Hematopoietic multipotent progenitor cell treated with erythropoietin and hydrocortisone succinate and interleukin-3 and kit ligand, for 6 days (in vitro differentiated cells): ENCODE results near the gene CHRM5.
"Not testable (repeated sequence)": the region's sequence is repeated elsewhere in the genome, so short reads cannot be mapped to it uniquely, and the experiment has no call there.

ENCODE experiments used
- DNase-seq: peaks from one replicate; pipeline ENCODE4 v3.0.0-alpha.2; 2015

CHRM5 gene

DNA sequence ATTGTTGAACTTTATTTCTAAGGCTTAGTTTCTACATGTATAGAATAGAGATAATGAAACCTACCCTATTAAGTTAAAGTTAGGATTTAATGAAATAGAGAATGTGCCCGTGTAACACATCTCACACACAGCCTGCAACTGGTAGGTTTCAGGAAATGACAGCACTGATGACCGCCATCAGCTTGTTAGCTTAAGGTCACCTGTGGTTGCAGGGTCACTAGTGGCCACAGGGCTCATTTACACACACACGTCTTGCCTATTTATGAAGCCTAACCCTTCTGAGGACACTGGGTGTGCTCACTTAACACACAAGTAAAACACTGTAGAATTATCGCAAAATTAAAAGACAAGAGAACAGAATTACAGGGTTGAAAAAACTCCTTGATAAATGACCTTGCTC lies 20.1 kb downstream of the CHRM5 start:
- no peak for DNase-seq

- peak; percentile 66 for DNase-seq
Measured at GRCh38 chr15:33994005-33994615, 25.8 kb downstream of the CHRM5 start.

DNA sequence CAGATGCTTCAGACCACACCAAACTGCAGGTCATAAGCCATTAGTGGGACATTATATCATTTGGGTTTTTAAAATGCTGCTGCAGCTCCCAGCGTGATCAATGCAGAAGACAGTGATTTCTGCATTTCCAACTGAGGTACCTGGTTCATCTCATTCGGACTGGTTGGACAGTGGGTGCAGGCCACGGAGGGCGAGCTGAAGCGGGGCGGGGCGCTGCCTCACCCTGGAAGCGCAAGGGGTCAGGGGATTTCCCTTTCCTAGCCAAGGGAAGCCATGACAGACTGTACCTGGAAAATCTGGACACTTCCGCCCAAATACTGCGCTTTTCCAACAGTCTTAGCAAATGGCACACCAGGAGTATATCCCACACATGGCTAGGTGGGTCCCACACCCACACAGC lies 27.4 kb downstream of the CHRM5 start:
- DNase-seq, result not testable (repeated sequence)

- DNase-seq, result no peak
Measured at GRCh38 chr15:34001536-34001935, 33.2 kb downstream of the CHRM5 start.

- DNase-seq, result no peak
Measured at GRCh38 chr15:34006381-34006780, 38.1 kb downstream of the CHRM5 start.

- no peak for DNase-seq
Measured at GRCh38 chr15:34009656-34010055, 41.4 kb downstream of the CHRM5 start.

DNA sequence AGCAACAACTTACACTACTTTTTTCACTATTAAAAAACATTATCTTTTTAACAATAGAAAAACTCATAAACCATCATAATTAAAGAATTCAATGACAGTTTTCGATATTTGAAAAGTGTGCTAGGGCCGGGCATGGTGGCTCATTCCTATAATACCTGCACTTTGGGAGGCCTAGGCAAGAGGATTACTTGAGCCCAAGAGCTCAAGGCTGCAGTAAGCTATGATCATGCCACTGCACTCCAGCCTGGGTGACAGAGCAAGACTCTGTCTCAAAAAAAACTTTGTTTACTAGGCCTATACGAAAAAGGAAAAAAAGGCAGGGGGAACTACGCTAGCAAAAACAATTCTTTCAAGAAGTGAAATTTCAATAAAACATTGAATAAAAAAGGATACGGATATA lies 42.6 kb downstream of the CHRM5 start:
- no peak for DNase-seq

DNA sequence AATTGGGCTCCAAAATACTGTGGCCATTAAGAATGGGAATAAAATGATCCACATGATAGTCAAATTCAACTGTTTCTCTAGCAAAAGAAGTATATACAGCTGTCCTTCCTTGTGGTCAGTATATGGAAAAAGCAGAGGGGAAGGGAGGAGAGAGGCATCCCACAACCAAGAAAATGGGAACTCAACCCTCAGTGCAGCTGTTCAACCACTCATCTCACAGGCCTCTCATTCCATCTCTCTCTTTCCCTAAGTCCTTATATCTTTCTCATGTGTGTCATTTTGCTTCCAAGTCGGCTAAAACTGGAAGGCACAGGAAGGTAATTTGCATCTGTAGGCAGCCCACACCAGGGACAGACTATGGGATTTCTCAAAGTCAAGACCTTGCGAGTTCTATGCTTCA lies 43.2 kb downstream of the CHRM5 start:
- no peak for DNase-seq

- DNase-seq, result no peak
Measured at GRCh38 chr15:34012461-34013028, 44.2 kb downstream of the CHRM5 start.

GRCh38 chr15:34013746-34014145 lies 45.4 kb downstream of the CHRM5 start:
- DNase-seq, result no peak

GRCh38 chr15:34014556-34014955 lies 46.3 kb downstream of the CHRM5 start:
- no peak for DNase-seq

GRCh38 chr15:34018021-34018645 lies 49.8 kb downstream of the CHRM5 start:
- no peak for DNase-seq

DNA sequence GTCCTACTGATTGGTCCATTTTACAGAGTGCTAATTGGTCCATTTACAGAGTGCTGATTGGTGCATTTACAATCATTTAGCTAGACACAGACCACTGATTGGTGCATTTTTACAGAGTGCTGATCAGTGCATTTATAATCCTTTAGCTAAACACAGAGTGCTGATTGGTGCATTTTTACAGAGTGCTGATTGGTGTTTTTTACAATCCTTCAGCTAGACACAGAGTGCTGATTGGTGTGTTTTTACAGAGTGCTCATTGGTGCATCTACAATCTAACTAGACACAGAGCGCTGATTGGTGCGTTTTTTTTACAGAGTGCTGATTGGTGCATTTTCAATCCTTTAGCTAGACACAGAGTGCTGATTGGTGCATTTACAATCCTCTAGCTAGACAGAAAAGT lies 50.4 kb downstream of the CHRM5 start:
- not testable (repeated sequence) for DNase-seq

- DNase-seq, result no peak
Measured at GRCh38 chr15:34019369-34019990, 51.2 kb downstream of the CHRM5 start.

GRCh38 chr15:34023907-34024306 lies 55.6 kb downstream of the CHRM5 start:
- no peak for DNase-seq

- peak; percentile 16 for DNase-seq
Measured at GRCh38 chr15:34025252-34025651, 57.0 kb downstream of the CHRM5 start.

DNA sequence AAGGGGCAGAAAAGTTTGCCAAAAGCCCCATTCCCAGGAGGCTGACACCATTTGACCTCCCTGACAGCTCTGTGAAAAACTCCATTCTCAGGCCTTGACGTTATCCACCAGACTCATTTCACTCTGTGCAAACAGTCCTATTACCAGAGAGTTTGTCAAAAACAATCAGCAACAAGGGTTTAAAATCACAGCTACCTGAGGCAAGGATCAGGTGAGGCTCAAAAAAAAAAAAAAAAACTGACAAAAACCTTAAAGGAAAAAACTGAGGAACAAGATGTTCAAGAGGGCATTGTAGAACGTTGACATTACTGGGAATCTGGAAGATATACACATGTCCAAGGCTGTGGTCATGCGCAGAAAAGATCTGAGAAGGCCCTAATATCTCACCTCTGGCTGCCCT lies 59.3 kb downstream of the CHRM5 start:
- DNase-seq, result no peak

- no peak for DNase-seq
Measured at GRCh38 chr15:34031987-34032760, 63.9 kb downstream of the CHRM5 start.

- DNase-seq, result peak; percentile 84
Measured at GRCh38 chr15:34038023-34038870, 70.0 kb downstream of the CHRM5 start.

DNA sequence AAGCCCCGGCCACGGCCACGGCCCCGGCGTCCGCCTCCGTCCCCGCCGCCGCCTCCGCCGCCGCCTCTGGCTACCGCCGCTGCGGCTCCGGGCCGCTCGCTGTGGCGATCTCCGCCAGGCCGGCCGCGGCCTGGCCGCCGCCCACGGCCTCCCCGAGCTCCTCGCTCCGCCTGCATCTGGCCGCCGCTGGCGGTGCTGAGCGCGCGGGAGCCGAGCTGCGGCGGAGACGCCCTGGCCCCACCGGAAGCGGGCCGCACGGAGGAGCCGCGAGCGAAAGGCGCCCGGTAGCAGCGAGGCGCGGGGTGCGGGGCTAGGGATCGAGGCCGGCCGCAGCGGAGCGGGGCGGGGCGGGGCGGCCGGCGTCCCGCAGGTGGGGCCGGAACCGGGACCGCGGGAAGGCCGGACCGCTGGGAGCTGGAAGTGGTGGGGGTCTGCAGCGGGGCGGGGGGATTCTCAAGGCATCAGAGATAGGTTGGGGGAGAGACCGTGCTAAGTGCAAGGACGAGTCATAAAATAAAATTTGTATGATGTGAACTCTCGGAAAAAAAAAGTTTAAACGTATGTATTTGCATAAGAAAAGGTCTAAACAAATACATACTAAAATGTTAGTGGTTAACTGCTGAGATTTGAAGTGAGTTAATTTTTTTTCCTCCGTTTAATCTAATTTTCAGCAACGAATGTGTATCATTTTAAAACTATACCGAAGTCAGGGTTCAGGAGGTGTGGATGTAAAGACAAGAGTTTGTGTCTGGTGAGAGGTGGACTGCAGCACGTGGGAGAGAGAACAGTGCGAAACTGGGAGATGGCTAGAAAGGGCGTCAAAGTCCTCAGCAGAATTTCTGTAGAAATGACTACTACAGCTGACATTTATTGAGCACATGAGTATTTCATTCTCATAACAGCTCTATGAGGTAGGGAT lies 70.8 kb downstream of the CHRM5 start, which contains the start of gene AVEN:
AVEN (minus strand) TSS at position 334 of the 919 bp plus-strand sequence; CDS start at position 176, 158 bp downstream.
- peak; percentile 71 for DNase-seq

DNA sequence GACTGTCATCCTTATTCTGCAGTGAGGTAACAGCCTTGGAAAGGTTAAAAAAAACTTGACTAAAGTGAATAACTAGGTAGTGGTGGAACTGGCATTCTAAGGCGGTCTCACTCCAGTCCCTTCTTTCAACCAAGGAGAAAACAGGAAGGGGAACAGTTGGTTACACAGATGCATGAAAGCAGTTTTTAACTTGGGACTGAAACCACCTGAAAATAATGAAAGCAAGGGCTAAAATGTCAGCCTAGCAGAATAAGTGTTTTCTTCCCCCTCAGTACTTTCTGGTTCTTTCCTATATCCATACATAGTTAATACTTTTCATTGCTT lies 71.5 kb downstream of the CHRM5 start:
- DNase-seq, result peak; percentile 51
